Suppressor macrophage treated with lipopolysaccharide for 1 hour (primary cell): ENCODE results near the gene BRD7.

ENCODE experiments used
- DNase-seq, 3 donors: peaks; one replicate each; pipeline ENCODE4 v3.0.0-alpha.2; 2020 to 2022

The BRD7 gene

GRCh38 chr16:50388496-50388895 lies 19.7 kb upstream of the BRD7 start:
- no peak for DNase-seq

GRCh38 chr16:50386774-50387173 lies 18.0 kb upstream of the BRD7 start:
- no peak for DNase-seq

GRCh38 chr16:50386139-50386538 lies 17.4 kb upstream of the BRD7 start:
- DNase-seq = no peak

GRCh38 chr16:50384500-50385135 lies 15.8 kb upstream of the BRD7 start:
- no peak for DNase-seq

- DNase-seq = peak in 1 of 3 donors; percentile 24
Measured at GRCh38 chr16:50381679-50382440, 13.1 kb upstream of the BRD7 start.

GRCh38 chr16:50378417-50378816 lies 9.6 kb upstream of the BRD7 start:
- no peak for DNase-seq

GRCh38 chr16:50377001-50377400 lies 8.2 kb upstream of the BRD7 start:
- peak in 2 of 3 donors; percentile 20 to 21 for DNase-seq

GRCh38 chr16:50373780-50374179 lies 5.0 kb upstream of the BRD7 start:
- no peak for DNase-seq

DNA sequence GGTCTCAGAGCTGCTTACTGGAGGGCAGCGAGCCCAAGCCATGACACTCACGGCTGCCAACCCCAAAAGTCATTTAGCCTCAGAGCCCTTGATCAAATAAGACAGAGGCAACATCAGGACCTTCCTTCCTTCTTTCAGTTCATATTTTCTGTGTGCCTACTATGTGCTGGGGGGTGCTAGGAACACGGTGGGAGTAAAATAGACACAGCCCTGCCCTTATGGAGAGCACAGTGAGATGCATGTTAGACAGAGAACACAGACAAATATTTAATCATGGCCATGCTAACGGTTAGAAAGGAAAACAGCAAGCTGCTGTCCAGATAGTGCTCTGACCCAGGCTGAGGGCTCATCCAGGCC lies 4.5 kb upstream of the BRD7 start:
- DNase-seq = no peak

- DNase-seq = no peak
Measured at GRCh38 chr16:50372611-50373344, 4.0 kb upstream of the BRD7 start.

GRCh38 chr16:50371936-50372595 lies 3.3 kb upstream of the BRD7 start:
- DNase-seq = no peak

- DNase-seq = no peak
Measured at GRCh38 chr16:50371036-50371716, 2.4 kb upstream of the BRD7 start.

GRCh38 chr16:50369133-50369804 lies 481 bp upstream of the BRD7 start:
- DNase-seq = no peak

DNA sequence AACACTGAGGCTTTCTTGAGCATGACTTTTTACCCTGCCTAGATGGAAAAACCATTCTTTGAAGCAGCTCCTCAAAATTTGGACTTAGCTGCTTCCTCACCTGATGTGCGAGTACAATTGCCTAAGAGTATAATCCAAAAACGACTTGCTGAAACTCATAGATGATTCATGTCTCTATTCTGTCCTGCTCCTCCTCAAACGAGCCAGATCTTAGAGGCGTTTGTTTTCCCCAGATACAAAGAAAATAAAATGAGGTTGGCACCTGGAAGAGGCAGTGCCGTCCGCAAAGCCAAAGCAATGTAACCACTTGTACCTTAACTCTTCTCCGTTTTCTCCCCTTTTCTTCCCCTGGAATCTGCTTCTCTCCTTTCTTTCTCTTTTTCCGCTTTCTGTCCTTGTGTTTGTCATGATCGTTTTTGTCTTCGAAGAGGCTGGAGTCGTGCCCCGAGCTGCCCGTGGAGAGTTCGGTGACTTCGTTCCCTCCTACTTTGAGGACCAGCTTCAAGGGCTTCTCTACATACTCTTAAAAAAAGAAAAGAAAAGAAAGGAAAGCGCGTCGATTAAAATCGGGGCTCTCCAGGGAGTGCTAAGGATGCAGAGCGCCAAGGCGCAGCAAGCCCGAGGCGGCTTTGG lies 895 bp downstream of the BRD7 start:
- DNase-seq = peak in 2 of 3 donors; percentile 13 to 20

- DNase-seq = peak; percentile 21 to 62 (median 59)
Measured at GRCh38 chr16:50365791-50366575, 2.8 kb downstream of the BRD7 start.

- DNase-seq = no peak
Measured at GRCh38 chr16:50363656-50364055, 5.1 kb downstream of the BRD7 start.

GRCh38 chr16:50360779-50361178 lies 8.0 kb downstream of the BRD7 start:
- no peak for DNase-seq

- DNase-seq = no peak
Measured at GRCh38 chr16:50360033-50360778, 8.6 kb downstream of the BRD7 start.

GRCh38 chr16:50359626-50360025 lies 9.2 kb downstream of the BRD7 start:
- no peak for DNase-seq
